Esophagus squamous epithelium (tissue), 4 donors: ENCODE results near the gene GNG2.

Experiments
- POLR2A ChIP-seq, 4 donors: fragments of 450-650 bp; IDR thresholded peaks; one replicate each; pipeline ENCODE4 v1.6.1; 2017; ENCODE audit warnings: antibody characterized with exemption in 4 of 4, mild to moderate bottlenecking in 4 of 4, moderate library complexity in 3 of 4
- TF ChIP-seq, protein P1 (sequence below), 6 experiments: fragments of 450-650 bp in 4 of 6; fragments of 200-600 bp in 2 of 6; sonication (generic) in 2 of 6; IDR thresholded peaks; one replicate each; pipeline ENCODE4 v1.5.1; 2016 to 2019; ENCODE audit warnings: antibody characterized with exemption in 6 of 6, mild to moderate bottlenecking in 4 of 6, moderate library complexity in 4 of 6

DNA sequence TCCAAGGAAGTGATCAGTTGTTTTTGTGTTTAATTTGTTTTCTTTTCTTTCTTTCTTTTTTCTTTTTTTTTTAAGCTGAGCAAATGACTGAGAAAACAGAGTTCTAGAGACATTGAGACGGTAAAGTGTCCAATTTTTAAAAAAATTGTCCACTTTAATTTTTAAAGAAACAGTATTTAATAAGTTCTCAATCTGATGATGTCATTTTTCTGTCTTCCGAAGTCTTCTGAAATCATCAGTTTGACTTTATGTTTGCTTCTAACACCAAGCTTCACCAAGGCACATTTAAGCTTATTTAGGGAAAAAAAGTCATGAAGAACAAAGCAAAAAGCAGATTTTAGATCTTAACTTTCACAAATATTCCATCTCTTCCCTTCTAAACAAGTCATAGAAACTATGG lies 65.6 kb downstream of the GNG2 start:
- TF ChIP-seq, protein P1, sequence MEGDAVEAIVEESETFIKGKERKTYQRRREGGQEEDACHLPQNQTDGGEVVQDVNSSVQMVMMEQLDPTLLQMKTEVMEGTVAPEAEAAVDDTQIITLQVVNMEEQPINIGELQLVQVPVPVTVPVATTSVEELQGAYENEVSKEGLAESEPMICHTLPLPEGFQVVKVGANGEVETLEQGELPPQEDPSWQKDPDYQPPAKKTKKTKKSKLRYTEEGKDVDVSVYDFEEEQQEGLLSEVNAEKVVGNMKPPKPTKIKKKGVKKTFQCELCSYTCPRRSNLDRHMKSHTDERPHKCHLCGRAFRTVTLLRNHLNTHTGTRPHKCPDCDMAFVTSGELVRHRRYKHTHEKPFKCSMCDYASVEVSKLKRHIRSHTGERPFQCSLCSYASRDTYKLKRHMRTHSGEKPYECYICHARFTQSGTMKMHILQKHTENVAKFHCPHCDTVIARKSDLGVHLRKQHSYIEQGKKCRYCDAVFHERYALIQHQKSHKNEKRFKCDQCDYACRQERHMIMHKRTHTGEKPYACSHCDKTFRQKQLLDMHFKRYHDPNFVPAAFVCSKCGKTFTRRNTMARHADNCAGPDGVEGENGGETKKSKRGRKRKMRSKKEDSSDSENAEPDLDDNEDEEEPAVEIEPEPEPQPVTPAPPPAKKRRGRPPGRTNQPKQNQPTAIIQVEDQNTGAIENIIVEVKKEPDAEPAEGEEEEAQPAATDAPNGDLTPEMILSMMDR (IDR thresholded peaks at IDR 0.05), result no peak
- no peak for TF ChIP-seq POLR2A (IDR thresholded peaks at IDR 0.05)
